K562 (cell line): Measurements from ENCODE around the gene CPLX1. TPM values are rescaled to one million over a fixed set of nuclear protein-coding genes. Genes with fewer than 3 reads are reported as not detected.

ENCODE experiments used
- ATAC-seq: fragments of 200-7000 bp; cut with Tn5 transposase; 3 replicates; pipeline ENCODE4 v1.9.1; 2020; ENCODE audit warnings: moderate library complexity
- BruUV-seq: library from RNA; stranded (reverse); fragments of 400-500 nt; replicated peaks from 2 replicates; lab custom pipeline; 2021; lab: Mats Ljungman, UMichigan
- CTCF ChIA-PET: fragments of 300-600 bp; formaldehyde crosslinking; extraction: SDS; loops from one replicate; lab custom pipeline; 2021; ENCODE audit warnings: low intra/inter-chr PET ratio; lab: Yijun Ruan, JAX
- POLR2A ChIA-PET: fragments of 300-600, 350-650 bp; sonication (Branson Sonifier 250); formaldehyde crosslinking; extraction: SDS; loops from one replicate; lab custom pipeline; 2021; ENCODE audit warnings: antibody characterized with exemption, inconsistent platforms; lab: Yijun Ruan, JAX
- DNase-seq, 4 experiments: peaks; one replicate each; pipeline versions ENCODE4 v3.0.0 to v3.0.0-alpha.2; 2011 to 2018; ENCODE audit warnings: low spot score in 3 of 4, mixed read lengths in 3 of 4; ENCODE audit errors: extremely low read depth in 1 of 4
- FAIRE-seq: peaks from 2 replicates; lab custom pipeline; 2011; peaks lifted over from hg19 to GRCh38; lab: Jason Lieb, UNC
- H2AFZ ChIP-seq: 2 replicates; pipeline ENCODE4 v1.6.0; 2011; ENCODE audit warnings: low read depth, low read length, control low read depth, inconsistent platforms
- H3K27ac ChIP-seq: fragments of 200-600 bp; 3 replicates; pipeline ENCODE4 v1.8.0; 2011; ENCODE audit warnings: low read depth, mild to moderate bottlenecking, control low read depth, inconsistent platforms, low read length, moderate library complexity, mixed read lengths; ENCODE audit errors: extremely low read depth
- H3K27me3 ChIP-seq, 2 experiments: fragments of 300-600 bp in 1 of 2; 2 replicates in 1 of 2; 3 replicates in 1 of 2; pipeline versions ENCODE4 v1.6.0 to v1.8.0; 2011; ENCODE audit warnings: inconsistent platforms in 2 of 2, low read length in 2 of 2, mild to moderate bottlenecking in 1 of 2, mixed read lengths in 1 of 2, moderate library complexity in 1 of 2; ENCODE audit not compliant: control insufficient read depth in 2 of 2, insufficient read depth in 2 of 2
- H3K36me3 ChIP-seq: fragments of 300-600 bp; 3 replicates; pipeline ENCODE4 v1.8.0; 2011; ENCODE audit warnings: mild to moderate bottlenecking, low read length, inconsistent platforms; ENCODE audit not compliant: control insufficient read depth, insufficient read depth
- H3K4me1 ChIP-seq, 2 experiments: fragments of 200-600 bp in 1 of 2; replicated peaks in 1 of 2; 2 replicates in 1 of 2; 3 replicates in 1 of 2; pipeline versions ENCODE4 v1.5.1 to v1.8.0; 2011; ENCODE audit warnings: inconsistent platforms in 2 of 2, low read length in 2 of 2, mild to moderate bottlenecking in 1 of 2, mixed read lengths in 1 of 2, moderate library complexity in 1 of 2; ENCODE audit not compliant: control insufficient read depth in 2 of 2, insufficient read depth in 2 of 2
- H3K4me2 ChIP-seq: 2 replicates; pipeline ENCODE4 v1.6.1; 2011; ENCODE audit warnings: low read length, control low read depth, inconsistent platforms, mixed read lengths; ENCODE audit not compliant: insufficient read depth
- H3K4me3 ChIP-seq: fragments of 200-600 bp; sonication (generic), shearing (Covaris generic); 2 replicates; pipeline ENCODE4 v1.5.1; 2016; ENCODE audit warnings: control low read depth, inconsistent platforms
- H3K79me2 ChIP-seq: fragments of 200-600 bp; 3 replicates; pipeline ENCODE4 v1.8.0; 2011; ENCODE audit warnings: low read length, inconsistent platforms; ENCODE audit not compliant: control insufficient read depth, insufficient read depth
- H3K9ac ChIP-seq, 2 experiments: 2 replicates each; pipeline versions ENCODE4 v1.6.0 to v1.6.1; 2011; ENCODE audit warnings: low read depth in 2 of 2, low read length in 2 of 2, control low read depth in 1 of 2, inconsistent platforms in 1 of 2, mild to moderate bottlenecking in 1 of 2, mixed read lengths in 1 of 2; ENCODE audit not compliant: insufficient read depth in 1 of 2
- H3K9me1 ChIP-seq: one replicate; pipeline ENCODE4 v1.6.0; 2011; ENCODE audit warnings: inconsistent platforms, mild to moderate bottlenecking, low read length, moderate library complexity; ENCODE audit not compliant: control insufficient read depth, insufficient read depth
- H3K9me3 ChIP-seq: replicated peaks from 2 replicates; pipeline ENCODE4 v1.5.1; 2011; ENCODE audit warnings: low read depth, low read length, inconsistent platforms; ENCODE audit not compliant: control insufficient read depth, insufficient read depth
- H4K20me1 ChIP-seq: replicated peaks from 2 replicates; pipeline ENCODE4 v1.6.1; 2011; ENCODE audit warnings: low read length, inconsistent platforms, mixed read lengths; ENCODE audit not compliant: control insufficient read depth, insufficient read depth
- BRF1 ChIP-seq: IDR thresholded peaks from 3 replicates; pipeline ENCODE4 v1.6.1; 2011; ENCODE audit warnings: borderline replicate concordance, mild to moderate bottlenecking; ENCODE audit not compliant: insufficient read length; ENCODE audit errors: extremely low read depth
- CBFB ChIP-seq: sonication (generic); formaldehyde crosslinking; IDR thresholded peaks from 2 replicates; pipeline ENCODE4 v1.4.0; 2020; ENCODE audit warnings: mild to moderate bottlenecking, missing genetic modification reagents
- EP300 ChIP-seq: IDR thresholded peaks from 2 replicates; pipeline ENCODE4 v1.6.1; 2012; ENCODE audit warnings: low read length, improper control_type of control experiment
- FOXJ2 ChIP-seq: fragments of 200-800 bp; sonication (Bioruptor generic); IDR thresholded peaks from 2 replicates; pipeline ENCODE4 v1.6.1; 2016; ENCODE audit warnings: missing genetic modification characterization, missing compliant biosample characterization
- GABPB2 ChIP-seq: fragments of 250-450 bp; sonication (Bioruptor Pico); conservative IDR thresholded peaks from 2 replicates; pipeline ENCODE4 v1.5.1; 2021; ENCODE audit warnings: mild to moderate bottlenecking
- HES1 ChIP-seq: fragments of 450-650 bp; IDR thresholded peaks from 2 replicates; pipeline ENCODE4 v1.6.1; 2016; ENCODE audit warnings: low read depth, mild to moderate bottlenecking, moderate library complexity
- KHSRP ChIP-seq: fragments of 450-650 bp; IDR thresholded peaks from 2 replicates; pipeline ENCODE4 v1.6.1; 2017
- MBD1 ChIP-seq: fragments of 250-450 bp; sonication (Bioruptor Pico); IDR thresholded peaks from 2 replicates; pipeline ENCODE4 v1.8.0; 2022; ENCODE audit warnings: inconsistent platforms
- NR2C1 ChIP-seq, 2 experiments: fragments of 450-650 bp; IDR thresholded peaks; 2 replicates each; pipeline ENCODE4 v1.6.1; 2017; ENCODE audit warnings: mild to moderate bottlenecking in 2 of 2, antibody characterized with exemption in 1 of 2, inconsistent platforms in 1 of 2, missing compliant biosample characterization in 1 of 2, missing genetic modification characterization in 1 of 2
- RBM15 ChIP-seq: fragments of 200-400 bp; formaldehyde crosslinking; IDR thresholded peaks from 2 replicates; pipeline ENCODE4 v1.6.1; 2018; ENCODE audit warnings: mild to moderate bottlenecking, low read length, moderate library complexity; ENCODE audit not compliant: insufficient read depth
- RBM34 ChIP-seq: fragments of 200-400 bp; formaldehyde crosslinking; IDR thresholded peaks from 2 replicates; pipeline ENCODE4 v1.6.1; 2018; ENCODE audit warnings: low read length, borderline replicate concordance; ENCODE audit not compliant: insufficient read depth
- U2AF1 ChIP-seq: fragments of 200-400 bp; formaldehyde crosslinking; optimal IDR thresholded peaks from 2 replicates; pipeline ENCODE3; 2017; ENCODE audit warnings: mild to moderate bottlenecking, low read depth, low read length, moderate library complexity
- ZFP30 ChIP-seq: fragments of 250-450 bp; sonication (Bioruptor Pico); IDR thresholded peaks from 2 replicates; pipeline ENCODE4 v1.8.0; 2022; ENCODE audit warnings: moderate library complexity, mild to moderate bottlenecking, inconsistent platforms, borderline replicate concordance
- ZNF140 ChIP-seq: fragments of 250-450 bp; sonication (Bioruptor Pico); IDR thresholded peaks from 2 replicates; pipeline ENCODE4 v1.8.0; 2021; ENCODE audit warnings: moderate library complexity, mild to moderate bottlenecking, inconsistent platforms
- ZNF165 ChIP-seq: fragments of 250-450 bp; sonication (Bioruptor Pico); IDR thresholded peaks from 2 replicates; pipeline ENCODE4 v1.4.0; 2020; ENCODE audit warnings: borderline replicate concordance
- ZNF408 ChIP-seq: fragments of 250-450 bp; sonication (Bioruptor Pico); IDR thresholded peaks from 2 replicates; pipeline ENCODE4 v1.4.0; 2020; ENCODE audit warnings: low read depth, mild to moderate bottlenecking, moderate library complexity
- WGBS: fragments of 100-300 bp; shearing (Covaris generic); methylation state at CpG from one replicate; pipeline ENCODE4 v1.1.6; 2016; ENCODE audit warnings: low coverage, mixed read lengths; ENCODE audit not compliant: insufficient coverage; ENCODE audit errors: missing lambda C conversion rate; 5-methylcytosine and 5-hydroxymethylcytosine counted together
- in situ Hi-C: fragments of 300-500 bp; cut with MboI; formaldehyde crosslinking; loops from 4 replicates; pipeline ENCODE4 v1.15.0; 2018; ENCODE audit warnings: inconsistent platforms, mixed read lengths
- intact Hi-C: fragments of 100-400 bp; cut with micrococcal nuclease; formaldehyde crosslinking; loops from 2 replicates; pipeline ENCODE4 v1.14.2; 2022
- polyA plus RNA-seq, 8 experiments: library from polyadenylated mRNA; depleted of rRNA in 4 of 8; stranded (reverse) in 5 of 8; unstranded in 3 of 8; fragments of >200 nt; fragmentation: Nextera tagmentation in 2 of 8; fragmentation: Illumina TruSeq in 1 of 8; extraction: Ambion mirVana in 2 of 8; extraction: Trizol in 1 of 8; gene quantifications; 2 replicates each; pipeline versions ENCODE4 v1.2.1 to v1.2.3, GENCODE V29; 2011 to 2014; ENCODE audit warnings: inconsistent platforms in 1 of 8, missing spikeins in 1 of 8
- total RNA-seq, 7 experiments: library from RNA; depleted of rRNA in 6 of 7; stranded (reverse); fragments of >200 nt in 6 of 7; fragmentation: Illumina TruSeq in 2 of 7; extraction: Trizol in 2 of 7; gene quantifications; 2 replicates each; pipeline versions ENCODE4 v1.2.1 to v1.2.3, GENCODE V29; 2011 to 2021; ENCODE audit warnings: low replicate concordance in 1 of 7

The CPLX1 gene
- total and polyA plus RNA-seq, 9 of the 15 experiments (the other 6 are each of a cell fraction or from before 2014, with no cell fraction given), result 0.03 to 3.3 (median 0.17) TPM; not detected in 2

DNA sequence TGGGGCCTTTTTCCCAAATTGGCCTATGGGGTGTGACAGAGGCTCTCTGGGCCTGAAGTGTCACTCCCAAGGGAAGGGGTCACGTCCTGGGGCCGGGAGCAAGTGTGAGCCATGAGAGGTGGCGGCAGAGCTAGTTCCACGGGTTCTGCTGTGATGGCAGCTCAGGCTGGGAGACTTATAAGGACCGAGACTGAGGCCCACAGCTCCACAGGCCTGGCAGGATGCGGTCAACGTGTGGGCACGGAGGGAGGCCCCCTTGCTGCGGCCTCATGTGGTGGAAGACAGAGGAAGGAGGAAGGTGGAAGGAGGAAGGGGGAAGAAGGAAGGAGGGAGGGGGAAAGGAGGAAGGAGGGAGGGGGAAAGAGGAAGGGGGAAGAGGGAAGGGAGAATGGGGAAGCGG lies 7.2 kb upstream of the CPLX1 start:
- intact Hi-C loops, result no loop called here
- no peak for FAIRE-seq
- Histone ChIP-seq H3K9me3 (0 out of 2 replicates have a peak, but pooled peaks cover 4% of the 10 kb centered on the region), H2AFZ (no peak overlapping the region), H3K79me2 (no peaks in the 10 kb centered on the region), H3K27ac (no peak overlapping the region), H3K9ac (no peak overlapping the region)
- POLR2A ChIA-PET, result interaction anchor here (0.8 kb wide), 1 partner anchor 51 kb away, joined by 4 read pairs; no protein-coding TSS in a partner anchor
- TF ChIP-seq GABPB2 (no peak), CBFB (CRISPR knock-in tag) (no peak), U2AF1 (no peak), HES1 (no peak), RBM15 (no peak), ZNF140 (CRISPR knock-in tag) (no peak), FOXJ2 (tag) (no peak), BRF1 (no peak), EP300 (no peak), ZNF408 (no peak), RBM34 (no peak), ZFP30 (CRISPR knock-in tag) (no peak), NR2C1 (IDR thresholded peaks at IDR 0.05) (no peak), NR2C1 (tag; IDR thresholded peaks at IDR 0.05) (no peak), KHSRP (no peak), ZNF165 (CRISPR knock-in tag) (no peak), MBD1 (CRISPR knock-in tag) (no peak)
- TF ChIP-seq, all 486 proteins: peak for 0
- no peaks in the 10 kb centered on the region for H3K36me3 ChIP-seq
- H3K4me2 ChIP-seq, result no peak overlapping the region
- no peak overlapping the region for H3K4me3 ChIP-seq
- CTCF ChIA-PET, result no interaction called here
- H3K4me1 ChIP-seq, result peaks cover 0 to 49% of the 10 kb centered on the region in 2 experiments; a peak in 2 of 5 replicates
- DNase-seq (no peak), ATAC-seq (no peak)
- no peaks in the 10 kb centered on the region for H3K9me1 ChIP-seq
- WGBS, result 3% methylated on average over 5 of the region's 10 CpGs
- no TSS peak for BruUV-seq
- in situ Hi-C loops, result no loop called here
- H4K20me1 ChIP-seq, result no peaks in the 10 kb centered on the region
- peaks cover 19 to 53% of the 10 kb centered on the region in 2 experiments; a peak in 4 of 5 replicates for H3K27me3 ChIP-seq
